Pancreas (tissue), 10 donors: ENCODE measurements around the gene CACNA2D3. TPM values are rescaled to one million over a fixed set of nuclear protein-coding genes. Genes with fewer than 3 reads are reported as not detected.

Experiments
- ATAC-seq, 4 donors: fragments of 200-7000 bp; cut with Tn5 transposase; one replicate each; pipeline versions ENCODE4 v1.8.0 to v1.9.1; 2020; ENCODE audit warnings: mild to moderate bottlenecking in 4 of 4, moderate library complexity in 4 of 4
- DNase-seq, 6 donors: peaks; one replicate each; pipeline ENCODE4 v3.0.0-alpha.2; 2020
- FAIRE-seq: peaks from 2 replicates; lab custom pipeline; 2012; peaks lifted over from hg19 to GRCh38; lab: Jason Lieb, UNC
- H3K27ac ChIP-seq, 4 donors: fragments of 200-600 bp; sonication (generic); 1 replicate in 3 of 4; 2 replicates in 1 of 4; pipeline versions ENCODE4 v1.5.0 to v1.8.0; 2020
- H3K27me3 ChIP-seq, 4 donors: fragments of 200-600 bp; one replicate each; pipeline ENCODE4 v1.8.0; 2021
- H3K36me3 ChIP-seq, 3 donors: fragments of 200-600 bp; sonication (generic) in 1 of 3; one replicate each; pipeline versions ENCODE4 v1.5.0 to v1.8.0; 2020 to 2021
- H3K4me1 ChIP-seq, 3 donors: fragments of 200-600 bp; one replicate each; pipeline ENCODE4 v1.8.0; 2021
- H3K4me3 ChIP-seq, 4 donors: fragments of 200-600 bp; sonication (generic) in 2 of 4; one replicate each; pipeline versions ENCODE4 v1.5.0 to v1.8.0; 2020 to 2021
- H3K9me3 ChIP-seq, 4 donors: fragments of 200-600 bp; one replicate each; pipeline ENCODE4 v1.8.0; 2021
- CTCF ChIP-seq, 4 donors: fragments of 200-600 bp; sonication (generic) in 3 of 4; IDR thresholded peaks; one replicate each; pipeline versions ENCODE4 v1.5.0 to v1.8.0; 2021; ENCODE audit warnings: antibody characterized with exemption in 4 of 4
- WGBS, 2 donors: extraction: QIAGEN DNeasy Blood & Tissue Kit; methylation state at CpG; one replicate each; pipeline ENCODE4 v1.1.7; 2013; 5-methylcytosine and 5-hydroxymethylcytosine counted together
- intact Hi-C, 3 donors: fragments of 100-400 bp; cut with DNase I; formaldehyde crosslinking; loops; one replicate each; pipeline versions ENCODE4 v1.11.1 to v1.14.2; 2022
- polyA plus RNA-seq, 2 donors: library from polyadenylated mRNA; stranded (reverse); fragments of 200-250 nt; gene quantifications; one replicate each; pipeline ENCODE4 v1.2.3, GENCODE V29; 2013
- total RNA-seq, 6 donors: library from RNA; stranded (reverse); fragmentation: NEBNext Ultra II Directional in 4 of 6; extraction: Animal tissue kit (Norgen Biotek cat#: 25700) in 4 of 6; gene quantifications; one replicate each; pipeline versions ENCODE4 v1.2.1 to v1.2.4, GENCODE V29; 2021 to 2023
- donor health status: healthy with polysubstance abuse.
- donor health status: DM: no; HTN: no; CAD: no; lungs with moderate emphysema.
- donor health status: DM: no; HTN: no; CAD: no.
- donor health status: control.
- donor health status: control.
- donor health status: Bipolar disorder and iron deficiency.
- donor health status: DM: yes; HTN: yes; CAD: no.
- donor health status: DM: no; HTN: no; CAD: no.
- donor health status: DM: no; HTN: no; CAD: no.
- donor health status: DM: yes; HTN: yes; CAD: no.

CACNA2D3 gene
- total and polyA plus RNA-seq, 8 donors = 0.19 to 0.75 (median 0.37) TPM; not detected in 2

DNA sequence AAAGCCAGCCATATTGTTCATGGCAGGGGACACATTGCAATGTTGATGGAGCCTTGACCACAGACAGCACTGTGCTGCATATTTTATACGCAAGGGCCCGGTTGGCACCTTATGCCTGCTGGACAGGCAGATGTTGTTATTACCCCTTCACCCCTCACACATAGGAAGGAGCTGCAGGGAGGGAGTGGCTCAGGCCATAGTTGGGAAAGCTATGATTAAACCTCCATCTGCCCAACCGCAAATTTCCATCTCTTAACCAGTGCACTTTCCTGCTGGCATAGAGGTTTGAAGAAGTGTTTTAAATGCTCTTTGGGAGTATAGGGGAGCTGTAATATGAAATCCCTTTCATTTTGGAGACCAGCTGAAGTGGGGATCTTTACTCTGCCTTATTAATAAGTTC is 224.7 kb downstream of the CACNA2D3 start:
- Histone ChIP-seq H3K4me3 (no peak overlapping the region), H3K4me1 (no peaks in the 10 kb centered on the region), H3K27ac (no peak overlapping the region), H3K27me3 (no peaks in the 10 kb centered on the region), H3K9me3 (no peaks in the 10 kb centered on the region), H3K36me3 (no peaks in the 10 kb centered on the region)
- intact Hi-C loops = no loop called here
- TF ChIP-seq CTCF (IDR thresholded peaks at IDR 0.05) = no peak
- WGBS, 2 donors = 90 to 95% methylated on average over 3 of the region's 3 CpGs
- no peak for ATAC-seq
- no peak for DNase-seq
- FAIRE-seq = no peak

- intact Hi-C loops = no loop called here
- no peaks in the 10 kb centered on the region for H3K9me3 ChIP-seq
- 55 to 64% methylated on average over 2 of the region's 2 CpGs for WGBS, 2 donors
- no peaks in the 10 kb centered on the region for H3K4me1 ChIP-seq
- no peak for DNase-seq
- H3K27ac ChIP-seq = no peak overlapping the region
- no peak overlapping the region for H3K4me3 ChIP-seq
- no peak for FAIRE-seq
- H3K36me3 ChIP-seq = no peaks in the 10 kb centered on the region
- no peaks in the 10 kb centered on the region for H3K27me3 ChIP-seq
- no peak for ATAC-seq
- no peak for TF ChIP-seq CTCF (IDR thresholded peaks at IDR 0.05)
Measured at GRCh38 chr3:54347933-54348332, 225.6 kb downstream of the CACNA2D3 start.

DNA sequence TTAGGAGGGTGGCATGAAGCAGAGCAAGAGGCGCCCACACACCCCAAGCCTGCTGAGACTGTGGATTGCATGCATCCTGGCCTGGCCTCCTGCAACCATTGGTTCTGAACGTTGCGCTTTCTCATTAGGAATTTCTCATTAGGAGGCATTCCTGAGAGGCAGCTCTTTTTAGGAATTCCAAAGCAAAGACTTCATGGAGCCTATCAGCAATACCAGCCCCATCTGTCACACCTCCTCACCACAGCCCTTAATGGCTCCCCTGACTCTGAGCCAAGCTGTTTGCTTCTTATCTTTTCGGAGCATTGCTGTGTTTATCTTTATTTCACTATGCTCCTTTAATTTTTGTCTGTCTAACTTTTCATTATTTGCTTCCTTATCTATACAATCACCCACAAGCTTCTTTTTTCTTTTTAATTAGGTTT is 226.9 kb downstream of the CACNA2D3 start:
- Histone ChIP-seq H3K36me3 (no peaks in the 10 kb centered on the region), H3K27ac (no peak overlapping the region), H3K27me3 (no peaks in the 10 kb centered on the region), H3K4me1 (no peaks in the 10 kb centered on the region), H3K4me3 (no peak overlapping the region), H3K9me3 (no peaks in the 10 kb centered on the region)
- TF ChIP-seq CTCF (IDR thresholded peaks at IDR 0.05) = no peak
- FAIRE-seq (no peak), DNase-seq (no peak), ATAC-seq (no peak)
- intact Hi-C loops = no loop called here
- WGBS, 2 donors = 52 to 57% methylated on average over 4 of the region's 4 CpGs

DNA sequence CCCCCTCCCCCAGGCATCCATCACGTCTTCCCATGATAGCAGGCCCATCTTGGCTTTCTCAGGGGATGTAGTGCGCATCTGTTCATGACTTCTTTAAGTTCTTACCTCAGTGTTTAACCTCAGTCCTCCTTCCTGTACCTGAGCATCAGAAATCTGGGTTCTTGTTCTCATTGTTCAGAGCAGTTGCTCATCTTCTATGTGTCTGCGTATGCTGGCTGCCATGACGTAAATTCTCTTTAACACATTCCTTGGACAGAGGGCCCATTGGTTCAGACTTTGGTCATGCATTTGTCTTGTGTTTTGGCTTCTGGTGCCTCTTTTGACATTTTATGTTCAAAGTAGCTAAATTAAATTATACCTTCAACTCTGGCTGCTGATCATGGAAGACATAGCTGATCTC is 227.3 kb downstream of the CACNA2D3 start:
- DNase-seq = no peak
- ATAC-seq = no peak
- Histone ChIP-seq H3K27me3 (no peaks in the 10 kb centered on the region), H3K4me1 (no peaks in the 10 kb centered on the region), H3K36me3 (no peaks in the 10 kb centered on the region), H3K9me3 (no peaks in the 10 kb centered on the region), H3K27ac (no peak overlapping the region), H3K4me3 (no peak overlapping the region)
- WGBS, 2 donors = 82 to 86% methylated on average over 4 of the region's 4 CpGs
- TF ChIP-seq CTCF (IDR thresholded peaks at IDR 0.05) = no peak
- no peak for FAIRE-seq
- intact Hi-C loops = no loop called here

DNA sequence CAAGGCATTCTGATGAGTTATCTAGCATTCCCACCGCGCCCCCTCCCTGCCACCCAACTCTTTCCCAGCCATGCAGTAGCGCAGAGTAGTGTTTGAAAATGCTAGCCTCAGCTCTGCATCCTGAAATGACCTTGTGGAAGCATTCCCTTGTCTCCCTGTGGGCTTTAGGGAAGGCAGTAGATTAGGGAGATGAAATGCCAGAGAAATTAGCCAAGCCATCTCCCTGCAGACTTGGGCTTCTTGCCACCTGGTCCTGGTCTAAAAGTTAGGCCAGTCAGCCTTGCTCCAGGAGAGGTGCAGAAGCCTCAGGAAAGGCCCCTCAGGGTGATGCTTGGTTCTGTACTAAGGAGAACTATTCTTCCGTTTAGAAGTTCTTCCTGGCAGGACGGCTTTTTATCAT is 231.2 kb downstream of the CACNA2D3 start:
- no peaks in the 10 kb centered on the region for H3K36me3 ChIP-seq
- H3K27me3 ChIP-seq = no peaks in the 10 kb centered on the region
- FAIRE-seq (no peak), ATAC-seq (no peak), DNase-seq (no peak)
- no peaks in the 10 kb centered on the region for H3K4me1 ChIP-seq
- no peaks in the 10 kb centered on the region for H3K9me3 ChIP-seq
- intact Hi-C loops = no loop called here
- TF ChIP-seq CTCF (IDR thresholded peaks at IDR 0.05) = no peak
- 61 to 67% methylated on average over 5 of the region's 5 CpGs for WGBS, 2 donors
- H3K4me3 ChIP-seq = no peak overlapping the region
- H3K27ac ChIP-seq = no peak overlapping the region
